IMR-90 (cell line): ENCODE results near the gene EIF3L.
A peak's percentile ranks its signal among the peaks of the same experiment; 100 is the strongest.

ENCODE experiments used
- BHLHE40 ChIP-seq: fragments of 150-350 bp; IDR thresholded peaks from 2 replicates; pipeline ENCODE4 v1.6.1; 2016; ENCODE audit warnings: mild to moderate bottlenecking, low read depth, low read length
- CEBPB ChIP-seq: IDR thresholded peaks from 2 replicates; pipeline ENCODE4 v1.6.1; 2012; ENCODE audit warnings: low read depth, low read length, improper control_type of control experiment
- MAFK ChIP-seq: IDR thresholded peaks from 2 replicates; pipeline ENCODE4 v1.6.1; 2012; ENCODE audit warnings: low read depth, low read length, improper control_type of control experiment
- MXI1 ChIP-seq: IDR thresholded peaks from 2 replicates; pipeline ENCODE4 v1.6.1; 2012; ENCODE audit warnings: low read depth, mild to moderate bottlenecking, low read length, moderate library complexity, borderline replicate concordance
- NFE2L2 ChIP-seq: fragments of 150-350 bp; IDR thresholded peaks from 2 replicates; pipeline ENCODE4 v1.6.1; 2016; ENCODE audit warnings: low read depth, mild to moderate bottlenecking, low read length
- POLR2A ChIP-seq: IDR thresholded peaks from 2 replicates; pipeline ENCODE4 v1.6.1; 2012; ENCODE audit warnings: mild to moderate bottlenecking, low read depth, low read length
- RAD21 ChIP-seq: IDR thresholded peaks from 2 replicates; pipeline ENCODE4 v1.6.1; 2012; ENCODE audit warnings: low read length, improper control_type of control experiment
- RCOR1 ChIP-seq: IDR thresholded peaks from 2 replicates; pipeline ENCODE4 v1.6.1; 2012; ENCODE audit warnings: mild to moderate bottlenecking, low read length, improper control_type of control experiment; ENCODE audit not compliant: insufficient replicate concordance
- RFX5 ChIP-seq: IDR thresholded peaks from 2 replicates; pipeline ENCODE4 v1.8.0; 2012; ENCODE audit warnings: low read depth, mild to moderate bottlenecking, low read length, moderate library complexity
- SMC3 ChIP-seq: fragments of 150-350 bp; IDR thresholded peaks from 2 replicates; pipeline ENCODE4 v1.6.1; 2016; ENCODE audit warnings: low read depth, mild to moderate bottlenecking, antibody characterized with exemption, low read length, moderate library complexity
- TF ChIP-seq, protein P1 (sequence below): fragments of 150-350 bp; IDR thresholded peaks from 2 replicates; pipeline ENCODE4 v1.6.1; 2017; ENCODE audit warnings: mild to moderate bottlenecking, antibody characterized with exemption, low read length, low read depth
- TF ChIP-seq, protein P2 (sequence below): conservative IDR thresholded peaks from 2 replicates; pipeline ENCODE4 v1.5.1; 2012; ENCODE audit warnings: mild to moderate bottlenecking, low read depth, low read length, improper control_type of control experiment

DNA sequence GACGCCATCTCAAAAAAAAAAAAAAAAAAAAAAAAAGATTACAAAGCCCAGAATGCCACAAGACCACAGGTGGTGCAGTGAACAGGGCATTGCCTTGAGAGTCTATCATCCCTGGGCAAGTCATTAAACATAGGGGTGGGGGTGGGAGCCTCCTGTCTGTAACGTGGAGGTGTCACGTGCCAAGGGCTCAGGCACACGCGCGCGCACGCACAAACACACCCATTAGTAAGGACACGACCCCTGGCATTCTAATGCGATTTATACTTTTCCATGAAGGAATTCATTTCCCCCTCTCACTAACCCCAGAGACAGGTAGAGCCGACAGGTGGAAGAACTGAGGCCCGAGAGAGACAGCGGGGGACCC lies 47.3 kb upstream of the EIF3L start:
- TF ChIP-seq, protein P1, sequence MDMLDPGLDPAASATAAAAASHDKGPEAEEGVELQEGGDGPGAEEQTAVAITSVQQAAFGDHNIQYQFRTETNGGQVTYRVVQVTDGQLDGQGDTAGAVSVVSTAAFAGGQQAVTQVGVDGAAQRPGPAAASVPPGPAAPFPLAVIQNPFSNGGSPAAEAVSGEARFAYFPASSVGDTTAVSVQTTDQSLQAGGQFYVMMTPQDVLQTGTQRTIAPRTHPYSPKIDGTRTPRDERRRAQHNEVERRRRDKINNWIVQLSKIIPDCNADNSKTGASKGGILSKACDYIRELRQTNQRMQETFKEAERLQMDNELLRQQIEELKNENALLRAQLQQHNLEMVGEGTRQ, result peak; percentile 66
- TF ChIP-seq POLR2A (no peak), SMC3 (no peak), CEBPB (no peak), MAFK (no peak), RFX5 (no peak), BHLHE40 (peak; percentile 77), RAD21 (no peak), RCOR1 (no peak), NFE2L2 (no peak), MXI1 (no peak)
- TF ChIP-seq, protein P2, sequence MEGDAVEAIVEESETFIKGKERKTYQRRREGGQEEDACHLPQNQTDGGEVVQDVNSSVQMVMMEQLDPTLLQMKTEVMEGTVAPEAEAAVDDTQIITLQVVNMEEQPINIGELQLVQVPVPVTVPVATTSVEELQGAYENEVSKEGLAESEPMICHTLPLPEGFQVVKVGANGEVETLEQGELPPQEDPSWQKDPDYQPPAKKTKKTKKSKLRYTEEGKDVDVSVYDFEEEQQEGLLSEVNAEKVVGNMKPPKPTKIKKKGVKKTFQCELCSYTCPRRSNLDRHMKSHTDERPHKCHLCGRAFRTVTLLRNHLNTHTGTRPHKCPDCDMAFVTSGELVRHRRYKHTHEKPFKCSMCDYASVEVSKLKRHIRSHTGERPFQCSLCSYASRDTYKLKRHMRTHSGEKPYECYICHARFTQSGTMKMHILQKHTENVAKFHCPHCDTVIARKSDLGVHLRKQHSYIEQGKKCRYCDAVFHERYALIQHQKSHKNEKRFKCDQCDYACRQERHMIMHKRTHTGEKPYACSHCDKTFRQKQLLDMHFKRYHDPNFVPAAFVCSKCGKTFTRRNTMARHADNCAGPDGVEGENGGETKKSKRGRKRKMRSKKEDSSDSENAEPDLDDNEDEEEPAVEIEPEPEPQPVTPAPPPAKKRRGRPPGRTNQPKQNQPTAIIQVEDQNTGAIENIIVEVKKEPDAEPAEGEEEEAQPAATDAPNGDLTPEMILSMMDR, result no peak
